Breast epithelium (tissue), 4 donors: ENCODE results near the gene CLASP1. TPM values are rescaled to one million over a fixed set of nuclear protein-coding genes. Genes with fewer than 3 reads are reported as not detected.

Source experiments
- DNase-seq, 2 donors: peaks; one replicate each; pipeline ENCODE4 v3.0.0-alpha.2; 2019; ENCODE audit warnings: low spot score in 2 of 2
- H3K27ac ChIP-seq, 2 donors: fragments of 200-600 bp; sonication (generic) in 1 of 2; one replicate each; pipeline ENCODE4 v1.5.1; 2016 to 2019; ENCODE audit warnings: mild to moderate bottlenecking in 1 of 2
- H3K27me3 ChIP-seq, 2 donors: fragments of 200-600 bp; sonication (generic) in 1 of 2; one replicate each; pipeline versions ENCODE4 v1.5.1 to v1.6.0; 2017 to 2019; ENCODE audit warnings: control low read depth in 1 of 2, mild to moderate bottlenecking in 1 of 2
- H3K36me3 ChIP-seq: fragments of 200-600 bp; one replicate; pipeline ENCODE4 v1.5.1; 2019
- H3K4me1 ChIP-seq, 2 donors: fragments of 200-600 bp; sonication (generic); one replicate each; pipeline ENCODE4 v1.5.1; 2016 to 2019; ENCODE audit warnings: control low read depth in 1 of 2
- H3K4me3 ChIP-seq, 3 donors: fragments of 200-600 bp; sonication (generic); 1 replicate in 2 of 3; 2 replicates in 1 of 3; pipeline ENCODE4 v1.5.1; 2016 to 2019; ENCODE audit warnings: mild to moderate bottlenecking in 3 of 3, moderate library complexity in 2 of 3
- H3K9me3 ChIP-seq, 2 donors: fragments of 200-600 bp; sonication (generic) in 1 of 2; one replicate each; pipeline ENCODE4 v1.5.1; 2016 to 2019; ENCODE audit warnings: control low read depth in 1 of 2
- CTCF ChIP-seq, 3 donors: fragments of 450-650 bp; IDR thresholded peaks; one replicate each; pipeline ENCODE4 v1.5.1; 2016 to 2017; ENCODE audit warnings: antibody characterized with exemption in 3 of 3, mild to moderate bottlenecking in 3 of 3, moderate library complexity in 3 of 3
- POLR2A ChIP-seq: fragments of 450-650 bp; IDR thresholded peaks from one replicate; pipeline ENCODE4 v1.6.1; 2016; ENCODE audit warnings: antibody characterized with exemption, mild to moderate bottlenecking, moderate library complexity
- POLR2AphosphoS5 ChIP-seq, 3 donors: sonication (generic); formaldehyde crosslinking; IDR thresholded peaks; one replicate each; pipeline ENCODE4 v1.6.1; 2017; ENCODE audit warnings: antibody characterized with exemption in 3 of 3
- intact Hi-C: fragments of 100-400 bp; cut with DNase I; formaldehyde crosslinking; loops from one replicate; pipeline ENCODE4 v1.15.1; 2023; ENCODE audit warnings: low total_unique reads
- total RNA-seq, 3 donors: library from RNA; depleted of rRNA; stranded (reverse); fragments of >200 nt; gene quantifications; one replicate each; pipeline ENCODE4 v1.1.0, GENCODE V29; 2016

Gene CLASP1
- total RNA-seq, 3 donors from 2014 or later = 80.3 to 106 (median 98.7) TPM

GRCh38 chr2:121412349-121412748 is 236.9 kb downstream of the CLASP1 start:
- intact Hi-C loops = no loop called here
- no peaks in the 10 kb centered on the region for H3K9me3 ChIP-seq
- H3K36me3 ChIP-seq = peaks cover 2% of the 10 kb centered on the region
- DNase-seq = no peak
- TF ChIP-seq POLR2A = no peak
- no peak for TF ChIP-seq POLR2AphosphoS5 (IDR thresholded peaks at IDR 0.05)
- no peak for TF ChIP-seq CTCF (IDR thresholded peaks at IDR 0.05)
- no peak overlapping the region for H3K27ac ChIP-seq
- no peaks in the 10 kb centered on the region for H3K4me1 ChIP-seq
- H3K27me3 ChIP-seq = no peaks in the 10 kb centered on the region
- no peak overlapping the region for H3K4me3 ChIP-seq

GRCh38 chr2:121409966-121410365 is 239.3 kb downstream of the CLASP1 start:
- intact Hi-C loops = no loop called here
- Histone ChIP-seq H3K9me3 (no peaks in the 10 kb centered on the region), H3K27me3 (no peaks in the 10 kb centered on the region), H3K36me3 (peaks cover 6% of the 10 kb centered on the region), H3K4me1 (no peaks in the 10 kb centered on the region), H3K27ac (no peak overlapping the region), H3K4me3 (no peak overlapping the region)
- no peak for TF ChIP-seq POLR2A
- TF ChIP-seq POLR2AphosphoS5 (IDR thresholded peaks at IDR 0.05) = no peak
- no peak for TF ChIP-seq CTCF (IDR thresholded peaks at IDR 0.05)
- no peak for DNase-seq

GRCh38 chr2:121409388-121409787 is 239.9 kb downstream of the CLASP1 start:
- Histone ChIP-seq H3K36me3 (peaks cover 6% of the 10 kb centered on the region), H3K27ac (no peak overlapping the region), H3K4me3 (no peak overlapping the region), H3K4me1 (no peaks in the 10 kb centered on the region), H3K27me3 (no peaks in the 10 kb centered on the region), H3K9me3 (no peaks in the 10 kb centered on the region)
- no peak for DNase-seq
- intact Hi-C loops = no loop called here
- TF ChIP-seq POLR2AphosphoS5 (IDR thresholded peaks at IDR 0.05) (no peak), POLR2A (no peak), CTCF (IDR thresholded peaks at IDR 0.05) (no peak)

- H3K27me3 ChIP-seq = no peaks in the 10 kb centered on the region
- no peak overlapping the region for H3K4me3 ChIP-seq
- no peak for TF ChIP-seq POLR2AphosphoS5 (IDR thresholded peaks at IDR 0.05)
- no peak for DNase-seq
- H3K27ac ChIP-seq = no peak overlapping the region
- peaks cover 6% of the 10 kb centered on the region for H3K36me3 ChIP-seq
- H3K4me1 ChIP-seq = no peaks in the 10 kb centered on the region
- no peaks in the 10 kb centered on the region for H3K9me3 ChIP-seq
- intact Hi-C loops = no loop called here
Measured at GRCh38 chr2:121408641-121409040, 240.6 kb downstream of the CLASP1 start.

- Histone ChIP-seq H3K4me3 (no peak overlapping the region), H3K27ac (no peak overlapping the region), H3K27me3 (no peaks in the 10 kb centered on the region), H3K36me3 (peaks cover 6% of the 10 kb centered on the region), H3K9me3 (no peaks in the 10 kb centered on the region), H3K4me1 (no peaks in the 10 kb centered on the region)
- DNase-seq = no peak
- intact Hi-C loops = no loop called here
- TF ChIP-seq POLR2AphosphoS5 (IDR thresholded peaks at IDR 0.05) (no peak), CTCF (IDR thresholded peaks at IDR 0.05) (no peak), POLR2A (no peak)
Measured at GRCh38 chr2:121405233-121405632, 244.0 kb downstream of the CLASP1 start.

GRCh38 chr2:121400201-121400600 is 249.1 kb downstream of the CLASP1 start:
- Histone ChIP-seq H3K9me3 (no peaks in the 10 kb centered on the region), H3K27me3 (no peaks in the 10 kb centered on the region), H3K27ac (no peak overlapping the region), H3K4me3 (no peak overlapping the region), H3K4me1 (no peaks in the 10 kb centered on the region), H3K36me3 (no peaks in the 10 kb centered on the region)
- intact Hi-C loops = no loop called here
- no peak for DNase-seq
- TF ChIP-seq POLR2A = no peak
- no peak for TF ChIP-seq CTCF (IDR thresholded peaks at IDR 0.05)
- no peak for TF ChIP-seq POLR2AphosphoS5 (IDR thresholded peaks at IDR 0.05)
